AG04449 (cell line): ENCODE measurements around the gene AXIN2.

Source experiments
- CTCF ChIA-PET: fragments of 350-600 bp; formaldehyde crosslinking; extraction: SDS; loops from one replicate; lab custom pipeline; 2021; ENCODE audit warnings: antibody characterized with exemption; lab: Yijun Ruan, JAX
- POLR2A ChIA-PET: fragments of 400-600, 350-600 bp; formaldehyde crosslinking; extraction: SDS; loops from one replicate; lab custom pipeline; 2020; ENCODE audit warnings: antibody characterized with exemption, inconsistent platforms; lab: Yijun Ruan, JAX
- DNase-seq: peaks from one replicate; pipeline ENCODE4 v3.0.0-alpha.2; 2010; ENCODE audit warnings: low read depth, low spot score
- H3K4me3 ChIP-seq: 2 replicates; pipeline ENCODE4 v1.5.1; 2011; ENCODE audit warnings: low read depth, mild to moderate bottlenecking, control low read depth, low read length
- CTCF ChIP-seq: IDR thresholded peaks from one replicate; pipeline ENCODE4 v1.5.1; 2011; ENCODE audit warnings: mild to moderate bottlenecking, moderate library complexity, low read length, control low read depth, inconsistent platforms; ENCODE audit not compliant: insufficient read depth; ENCODE audit errors: missing control alignments

Gene AXIN2

DNA sequence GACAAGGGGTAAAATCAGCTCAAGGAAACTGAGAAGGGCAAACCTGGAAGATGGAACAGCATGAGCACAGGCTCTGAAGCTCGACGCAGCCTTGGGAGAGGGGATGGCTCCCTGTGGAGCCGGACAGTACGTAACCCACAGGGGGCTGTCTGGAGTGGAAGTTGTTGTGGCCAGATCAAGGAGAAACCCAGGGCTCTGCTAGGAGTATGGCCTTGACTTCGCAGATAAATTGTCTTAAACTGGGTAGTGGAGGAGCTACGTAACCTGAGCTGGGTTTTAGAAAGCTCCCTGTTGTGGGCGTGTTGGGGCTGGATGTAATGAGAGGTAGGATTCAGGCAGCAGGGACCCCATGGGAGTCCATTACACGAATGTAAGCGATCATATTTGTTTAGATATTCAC is 25.5 kb upstream of the AXIN2 start:
- no peak for TF ChIP-seq CTCF
- no peak for DNase-seq
- ChIA-PET CTCF (interaction anchor here (0.8 kb wide), 1 partner anchor 30 kb away, joined by 3 read pairs; no protein-coding TSS in a partner anchor), POLR2A (no interaction called here)
- H3K4me3 ChIP-seq = no peak overlapping the region

GRCh38 chr17:65584604-65585521 is 23.4 kb upstream of the AXIN2 start:
- ChIA-PET CTCF (interaction anchor here (1.6 kb wide), 1 partner anchor 13 kb away, joined by 3 read pairs; no protein-coding TSS in a partner anchor), POLR2A (no interaction called here)
- H3K4me3 ChIP-seq = no peak overlapping the region
- DNase-seq = no peak
- TF ChIP-seq CTCF = no peak

DNA sequence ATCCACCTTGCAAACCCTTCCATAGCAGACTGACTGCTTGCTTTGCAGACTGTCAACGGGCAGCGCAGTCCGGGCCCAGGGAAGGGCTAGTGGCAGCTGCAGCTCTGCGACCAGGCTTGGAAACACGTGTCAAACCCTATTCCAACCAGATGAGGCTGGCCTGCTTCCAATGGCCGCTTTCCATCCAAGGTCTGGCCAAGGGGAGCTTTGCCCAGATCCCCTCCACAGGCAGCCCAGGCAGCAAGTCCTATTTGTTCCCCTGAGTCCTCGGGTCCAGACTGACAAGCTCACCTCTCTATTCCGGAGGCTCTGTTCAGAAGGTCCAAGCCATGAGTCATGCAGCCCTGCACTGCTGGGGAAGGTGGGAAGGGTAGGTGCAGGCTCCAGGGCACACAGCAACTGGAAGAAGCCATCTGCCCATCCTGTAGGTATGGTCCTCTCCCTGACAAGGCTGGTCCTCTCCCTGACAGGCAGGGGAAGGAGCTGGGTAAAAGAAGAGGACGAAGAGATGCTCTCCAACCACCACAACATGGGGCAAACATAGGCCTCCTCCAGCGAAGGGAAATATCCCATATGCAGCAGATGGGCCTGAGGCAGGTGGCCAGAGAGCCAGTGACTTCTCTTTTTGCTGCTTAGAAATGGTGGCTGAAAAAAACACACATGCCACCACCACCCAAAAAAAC is 22.6 kb upstream of the AXIN2 start:
- CTCF ChIA-PET = interaction anchor here (1.6 kb wide), 1 partner anchor 12 kb away, joined by 3 read pairs; no protein-coding TSS in a partner anchor
- POLR2A ChIA-PET = no interaction called here
- no peak for DNase-seq
- no peak overlapping the region for H3K4me3 ChIP-seq
- no peak for TF ChIP-seq CTCF

- no peak overlapping the region for H3K4me3 ChIP-seq
- POLR2A ChIA-PET = no interaction called here
- no peak for DNase-seq
- no peak for TF ChIP-seq CTCF
- CTCF ChIA-PET = no interaction called here
Measured at GRCh38 chr17:65576939-65577338, 15.5 kb upstream of the AXIN2 start.

- no peak for DNase-seq
- no peak overlapping the region for H3K4me3 ChIP-seq
- CTCF ChIA-PET = no interaction called here
- TF ChIP-seq CTCF = no peak
- POLR2A ChIA-PET = no interaction called here
Measured at GRCh38 chr17:65573282-65573602, 11.8 kb upstream of the AXIN2 start.
